Esophagus squamous epithelium (tissue), 4 donors: ENCODE results near the gene FAM118A.

Source experiments
- CTCF ChIP-seq, 6 experiments: fragments of 450-650 bp in 4 of 6; fragments of 200-600 bp in 2 of 6; sonication (generic) in 2 of 6; IDR thresholded peaks; one replicate each; pipeline ENCODE4 v1.5.1; 2016 to 2019; ENCODE audit warnings: antibody characterized with exemption in 6 of 6, mild to moderate bottlenecking in 4 of 6, moderate library complexity in 4 of 6
- POLR2A ChIP-seq, 4 donors: fragments of 450-650 bp; IDR thresholded peaks; one replicate each; pipeline ENCODE4 v1.6.1; 2017; ENCODE audit warnings: antibody characterized with exemption in 4 of 4, mild to moderate bottlenecking in 4 of 4, moderate library complexity in 3 of 4

DNA sequence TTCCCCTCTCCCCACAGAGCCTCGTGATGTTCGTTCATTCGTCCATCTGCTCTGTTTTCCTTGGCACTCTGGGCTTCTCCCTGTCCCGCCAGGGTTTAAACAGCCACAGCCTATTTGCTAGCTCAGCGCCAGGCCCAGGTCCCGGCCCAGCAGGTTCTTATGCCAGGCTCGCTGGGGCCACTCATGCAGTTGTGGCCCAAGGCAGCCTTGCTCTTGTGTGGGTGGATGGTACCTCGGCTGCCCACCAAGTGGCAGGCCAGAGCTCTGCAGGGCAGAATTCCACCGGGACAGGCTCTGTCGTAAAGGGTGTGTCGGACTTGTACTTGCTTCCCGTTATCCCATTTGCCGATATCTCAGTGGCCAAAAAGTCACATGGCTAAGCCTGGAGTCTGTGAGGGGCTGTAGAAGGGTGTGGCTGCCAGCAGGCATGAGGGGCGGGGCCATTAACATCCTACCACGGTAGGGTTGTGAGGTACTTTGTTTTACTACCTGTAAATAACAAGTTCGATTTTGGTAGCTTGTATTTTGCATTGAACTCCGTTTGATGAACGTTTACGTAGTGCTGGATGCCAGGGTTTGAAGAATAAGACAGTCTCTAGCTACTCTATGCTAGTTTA is 7.9 kb downstream of the FAM118A start:
- TF ChIP-seq CTCF (IDR thresholded peaks at IDR 0.05) (peak in 5 of 6 experiments; percentile 30 to 66 (median 57)), POLR2A (IDR thresholded peaks at IDR 0.05) (no peak)
